ENCODE data around the gene SH3D19.

GRCh38 chr4:151207868-151208267 lies 117.5 kb downstream of the SH3D19 start:
- TF ChIP-seq CTCF (conservative IDR thresholded peaks at IDR 0.05): no peak
- no peak for TF ChIP-seq ZFX (IDR thresholded peaks at IDR 0.05)
